Stimulated activated CD8-positive, alpha-beta memory T cell treated with anti-CD3 and anti-CD28 coated beads, Interleukin-12 subunit alpha, Interleukin-12 subunit beta, amount 100 ng/mL, for 24 hours (primary cell): ENCODE results near the gene NRG2.

Source experiments
- DNase-seq: peaks from one replicate; pipeline ENCODE4 v3.0.0-alpha.2; 2020; ENCODE audit errors: extremely low read depth

The NRG2 gene

GRCh38 chr5:139880416-139881142 lies 162.5 kb downstream of the NRG2 start:
- no peak for DNase-seq

- DNase-seq = no peak
Measured at GRCh38 chr5:139878093-139878492, 165.0 kb downstream of the NRG2 start.

GRCh38 chr5:139877129-139877597 lies 165.9 kb downstream of the NRG2 start:
- no peak for DNase-seq

GRCh38 chr5:139875957-139876356 lies 167.1 kb downstream of the NRG2 start:
- no peak for DNase-seq

GRCh38 chr5:139872851-139873794 lies 170.0 kb downstream of the NRG2 start:
- no peak for DNase-seq

GRCh38 chr5:139872052-139872766 lies 170.9 kb downstream of the NRG2 start:
- DNase-seq = no peak

- DNase-seq = no peak
Measured at GRCh38 chr5:139871614-139872013, 171.5 kb downstream of the NRG2 start.

GRCh38 chr5:139870677-139871076 lies 172.4 kb downstream of the NRG2 start:
- no peak for DNase-seq

GRCh38 chr5:139869042-139869790 lies 173.9 kb downstream of the NRG2 start:
- no peak for DNase-seq

- DNase-seq = no peak
Measured at GRCh38 chr5:139867581-139867980, 175.5 kb downstream of the NRG2 start.

GRCh38 chr5:139867109-139867508 lies 176.0 kb downstream of the NRG2 start:
- DNase-seq = no peak

- no peak for DNase-seq
Measured at GRCh38 chr5:139864716-139865483, 178.2 kb downstream of the NRG2 start.

GRCh38 chr5:139863855-139864558 lies 179.1 kb downstream of the NRG2 start:
- no peak for DNase-seq

GRCh38 chr5:139863361-139863760 lies 179.7 kb downstream of the NRG2 start:
- no peak for DNase-seq

- no peak for DNase-seq
Measured at GRCh38 chr5:139862803-139863202, 180.3 kb downstream of the NRG2 start.

- DNase-seq = no peak
Measured at GRCh38 chr5:139862313-139862712, 180.8 kb downstream of the NRG2 start.

- DNase-seq = no peak
Measured at GRCh38 chr5:139861889-139862207, 181.3 kb downstream of the NRG2 start.

GRCh38 chr5:139861021-139861888 lies 181.8 kb downstream of the NRG2 start:
- DNase-seq = no peak

GRCh38 chr5:139859013-139859412 lies 184.1 kb downstream of the NRG2 start:
- DNase-seq = no peak
